ENCODE results near the gene PROSER2.

Gene PROSER2, protein sequence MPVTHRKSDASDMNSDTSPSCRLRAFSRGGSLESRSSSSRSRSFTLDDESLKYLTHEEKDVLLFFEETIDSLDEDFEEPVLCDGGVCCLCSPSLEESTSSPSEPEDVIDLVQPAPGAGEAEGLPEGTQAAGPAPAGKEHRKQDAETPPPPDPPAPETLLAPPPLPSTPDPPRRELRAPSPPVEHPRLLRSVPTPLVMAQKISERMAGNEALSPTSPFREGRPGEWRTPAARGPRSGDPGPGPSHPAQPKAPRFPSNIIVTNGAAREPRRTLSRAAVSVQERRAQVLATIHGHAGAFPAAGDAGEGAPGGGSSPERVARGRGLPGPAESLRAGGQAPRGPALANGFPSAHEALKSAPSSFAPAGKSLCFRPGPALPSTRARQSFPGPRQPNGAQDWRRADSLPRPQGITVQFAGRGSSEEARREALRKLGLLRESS

DNA sequence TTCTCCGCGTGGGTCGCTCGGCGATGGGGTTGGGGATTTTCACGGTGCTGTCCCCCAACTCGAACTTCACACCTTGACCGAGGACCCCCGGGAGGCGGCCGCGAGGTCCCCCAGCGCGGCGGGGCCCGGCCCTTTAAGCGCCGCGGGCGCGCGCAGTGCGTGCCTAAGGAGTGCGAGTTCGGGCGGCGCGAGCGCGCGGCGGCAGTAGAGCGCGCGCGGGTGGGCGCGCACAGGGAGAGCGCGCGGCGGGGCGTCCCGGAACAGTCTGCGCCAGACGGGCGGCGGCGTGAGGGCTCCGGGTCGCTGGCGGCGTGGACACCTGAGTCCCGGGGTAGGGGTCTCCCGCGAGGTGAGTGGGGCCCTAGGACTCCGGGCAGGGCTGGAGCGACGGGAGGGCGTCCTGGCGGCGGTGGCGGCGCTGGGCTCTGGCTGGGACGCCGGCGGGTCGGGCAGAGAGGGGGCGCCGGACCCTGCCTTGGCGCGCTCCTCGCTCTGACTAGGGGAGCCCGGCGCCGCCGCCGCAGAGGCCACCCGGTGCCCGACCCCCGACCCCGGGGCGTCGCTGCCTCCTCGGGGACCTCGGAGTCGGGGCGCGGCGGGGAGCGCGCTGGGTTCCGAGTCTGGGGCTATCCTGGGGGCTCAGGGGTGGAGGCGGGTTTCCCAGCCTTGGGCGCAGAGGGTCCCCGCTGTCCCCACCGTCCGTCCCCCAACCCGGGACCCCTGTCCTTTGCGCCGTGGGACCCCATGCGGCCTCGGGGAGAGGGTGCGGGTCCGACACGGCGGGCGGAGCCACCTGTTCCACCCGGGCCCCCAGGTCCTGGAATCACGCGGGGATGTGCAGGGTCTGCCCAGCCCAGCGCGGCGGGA lies at the start of gene PROSER2:
PROSER2 (plus strand) TSS at position 235 of the 867 bp plus-strand sequence. CDS start 28,722 bp downstream, outside the sequence.
- DNase-seq, result no peak

DNA sequence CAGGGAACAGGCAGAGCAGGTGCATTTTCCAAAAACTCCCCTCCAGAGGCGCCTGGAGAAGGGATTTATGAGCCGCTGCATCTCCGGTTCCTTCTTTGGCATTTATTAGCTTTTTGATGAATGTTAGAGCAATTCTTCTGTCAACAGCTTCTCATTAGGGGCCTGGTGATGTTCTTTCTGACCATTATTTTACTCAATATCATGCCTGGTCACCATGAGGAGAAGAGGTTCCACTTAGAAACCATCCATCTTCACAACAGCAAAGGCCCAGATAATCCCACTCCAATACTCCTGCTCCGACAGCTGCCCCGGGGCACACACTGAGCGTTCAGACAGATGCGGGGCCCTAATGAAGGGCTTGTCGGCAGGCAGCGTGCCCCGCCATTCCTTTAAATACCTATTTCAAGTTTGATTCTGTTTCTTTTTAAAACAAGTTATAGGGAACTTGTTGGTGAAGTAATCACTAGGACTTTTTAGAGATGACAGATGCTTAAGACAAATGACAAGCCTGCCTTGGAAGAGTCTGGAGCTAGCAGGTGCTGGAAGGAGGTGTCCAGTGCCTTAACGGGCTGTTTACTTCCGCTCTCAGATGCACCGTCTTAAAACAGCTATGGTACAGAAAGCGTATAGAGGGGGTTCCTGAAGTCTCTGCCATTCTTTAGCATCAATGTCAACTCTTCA lies 49.3 kb upstream of the PROSER2 start:
- no peak for DNase-seq

DNA sequence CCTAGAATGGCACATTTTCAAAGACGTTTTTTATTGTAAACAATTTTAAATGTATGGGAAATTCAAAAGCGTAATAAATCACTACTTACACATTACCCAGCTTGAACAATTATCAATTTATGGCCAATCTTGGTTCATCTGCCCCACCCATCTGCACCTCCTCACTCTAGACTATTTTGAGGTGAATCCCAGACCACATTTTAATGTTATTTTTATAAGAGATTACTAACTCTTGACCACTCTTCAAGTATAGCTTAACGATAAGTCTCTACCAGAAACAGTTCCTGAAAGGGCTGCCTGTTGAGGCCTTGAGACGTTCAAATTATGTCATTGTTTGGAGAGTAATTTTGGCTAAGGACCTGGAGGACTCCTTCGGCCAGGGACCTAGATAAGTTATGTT lies 47.7 kb upstream of the PROSER2 start:
- no peak for DNase-seq

DNA sequence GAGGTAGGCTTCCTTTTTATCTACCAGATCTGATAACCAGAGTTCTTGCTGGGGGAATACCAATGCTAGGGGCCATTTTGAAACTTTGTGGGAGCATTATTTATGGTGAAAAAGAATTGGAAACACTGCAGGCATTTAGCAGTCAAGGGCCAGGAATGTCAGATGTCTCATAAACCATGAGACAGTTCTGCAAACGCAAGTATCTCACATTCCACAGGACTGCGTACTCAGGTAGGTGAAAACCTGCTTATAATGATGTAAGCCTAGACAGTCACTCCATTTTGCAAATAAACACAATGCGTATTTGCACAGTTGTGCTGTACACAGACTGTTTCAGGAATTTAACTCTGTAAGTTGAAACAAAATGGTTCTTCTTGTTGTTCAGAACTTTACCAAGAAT lies 47.1 kb upstream of the PROSER2 start:
- no peak for DNase-seq

DNA sequence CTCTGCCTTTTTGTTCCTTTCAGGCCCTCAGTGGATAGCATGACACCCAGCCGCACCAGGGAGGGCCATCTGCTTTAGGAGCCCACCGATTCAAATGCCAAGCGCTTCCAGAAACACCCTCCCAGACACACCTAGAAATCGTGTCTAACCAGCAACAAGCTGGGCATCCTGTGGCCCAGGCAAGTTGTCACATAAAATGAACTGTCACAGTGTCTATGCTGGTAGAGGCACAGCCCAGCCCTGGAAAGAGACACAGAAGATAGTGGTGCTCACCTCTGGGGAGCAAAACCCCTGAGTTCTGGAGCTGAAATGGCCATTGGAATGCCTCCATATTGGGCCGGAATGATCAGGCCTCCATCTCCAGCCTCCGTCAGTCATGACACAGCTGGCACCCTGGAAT lies 42.0 kb upstream of the PROSER2 start:
- DNase-seq, result no peak

DNA sequence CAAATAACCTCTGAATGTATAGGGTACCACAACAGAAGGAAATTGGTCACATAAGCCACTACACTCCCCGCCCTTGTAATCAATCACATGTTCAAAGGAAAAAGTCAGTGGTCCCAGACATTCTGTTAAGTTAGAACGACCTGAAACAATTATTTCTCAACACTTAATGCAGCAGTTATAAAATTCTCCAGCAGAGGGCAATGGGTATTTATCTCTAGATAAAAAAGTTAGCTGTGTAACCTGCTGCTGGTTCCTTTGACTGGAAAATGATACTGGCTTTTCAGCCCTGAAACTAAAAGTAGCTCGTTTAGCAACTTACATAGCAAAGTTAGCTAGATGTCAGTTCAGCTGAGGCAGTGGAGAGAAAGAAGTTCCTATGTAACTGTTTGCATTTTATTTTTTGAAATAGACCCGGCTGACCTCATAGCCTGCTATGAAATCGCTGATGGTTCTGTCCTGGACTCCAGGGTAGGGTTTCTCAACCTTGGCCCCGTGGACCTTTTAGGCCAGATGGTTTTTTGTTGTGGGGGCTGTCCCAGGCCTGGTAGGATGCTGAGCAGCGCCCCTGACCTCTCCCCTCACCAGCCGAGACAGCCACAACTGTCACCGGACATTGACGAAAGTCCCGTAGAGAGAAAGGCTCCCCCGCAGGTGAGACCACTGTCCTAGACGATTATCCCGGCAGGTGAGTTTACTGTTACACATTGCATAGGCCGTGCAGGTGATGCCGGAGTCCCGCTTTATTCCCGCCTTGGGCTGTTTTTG lies 40.2 kb upstream of the PROSER2 start:
- peak; percentile 13 for DNase-seq

DNA sequence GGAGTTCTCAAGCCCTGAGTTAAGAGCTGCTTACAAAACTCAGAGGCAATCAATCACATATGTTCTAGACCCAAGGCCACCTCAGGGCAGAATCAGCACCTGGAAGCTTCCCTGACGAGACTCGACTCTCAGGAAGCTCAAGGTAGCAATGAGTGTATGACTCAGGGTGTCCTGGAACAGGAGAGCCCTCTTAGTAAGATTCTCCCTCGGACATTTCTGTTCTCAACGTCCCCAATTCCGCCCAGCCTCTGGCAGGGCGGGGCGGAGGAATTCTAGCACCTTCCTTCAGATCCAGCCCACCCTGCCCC lies 39.6 kb upstream of the PROSER2 start:
- DNase-seq, result no peak

DNA sequence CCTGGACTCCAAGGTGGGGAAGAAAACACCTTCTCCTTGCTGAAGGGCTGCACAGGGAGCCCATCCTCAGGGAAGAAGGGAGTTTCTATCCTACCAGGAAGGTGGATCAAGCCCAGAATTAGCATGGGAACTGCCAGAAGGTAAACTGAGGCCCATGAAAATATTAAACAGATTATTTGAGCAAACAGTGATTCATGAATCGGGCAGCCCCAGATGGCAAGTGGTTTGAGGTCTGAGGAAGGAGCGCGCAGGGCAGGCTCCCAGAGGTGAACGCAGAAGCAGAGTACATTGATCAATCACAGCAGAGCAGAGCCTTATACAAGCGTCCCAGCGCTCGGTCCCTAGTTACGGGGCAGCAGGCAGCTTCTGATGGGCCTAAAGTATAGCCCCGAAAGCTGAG lies 35.8 kb upstream of the PROSER2 start:
- DNase-seq, result no peak

DNA sequence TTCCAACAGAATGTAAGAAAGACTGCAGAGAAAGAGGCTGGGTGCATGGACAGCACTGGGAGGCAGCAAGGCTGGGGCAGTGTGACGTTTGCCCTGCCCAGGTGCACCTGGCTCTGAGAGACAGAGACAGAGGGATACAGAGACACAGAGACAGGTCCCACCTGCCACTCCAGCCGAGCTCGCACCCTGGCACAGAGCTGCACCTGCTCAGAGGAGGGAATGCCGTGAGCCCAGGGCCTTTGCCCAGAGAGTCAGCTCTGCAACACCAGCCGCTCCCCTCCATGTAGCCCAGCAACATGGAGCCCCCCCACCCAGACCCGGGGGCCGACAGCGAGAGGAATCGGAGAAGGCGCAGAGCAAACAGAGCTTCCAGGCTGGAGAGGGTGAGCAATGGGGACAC lies 35.3 kb upstream of the PROSER2 start:
- DNase-seq, result no peak

DNA sequence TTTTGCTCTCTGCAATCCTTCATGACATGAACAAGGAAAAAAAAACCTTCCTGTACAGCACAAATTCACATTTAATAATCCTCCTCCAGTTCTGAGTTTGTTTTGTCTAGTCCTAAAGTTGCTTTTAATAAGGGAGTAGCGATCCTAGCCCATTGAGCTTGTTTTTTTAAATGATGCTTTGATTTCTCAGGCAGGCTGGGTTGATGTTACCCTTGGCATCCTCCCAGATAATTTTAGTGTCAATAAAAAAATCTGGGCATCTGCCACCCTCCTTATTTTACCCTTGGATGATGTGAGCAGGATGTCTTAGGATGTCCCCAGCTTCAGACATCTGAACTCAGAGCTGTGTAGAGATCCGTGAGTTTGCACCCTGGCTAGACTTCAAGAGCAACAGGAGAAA lies 33.9 kb upstream of the PROSER2 start:
- DNase-seq, result no peak

DNA sequence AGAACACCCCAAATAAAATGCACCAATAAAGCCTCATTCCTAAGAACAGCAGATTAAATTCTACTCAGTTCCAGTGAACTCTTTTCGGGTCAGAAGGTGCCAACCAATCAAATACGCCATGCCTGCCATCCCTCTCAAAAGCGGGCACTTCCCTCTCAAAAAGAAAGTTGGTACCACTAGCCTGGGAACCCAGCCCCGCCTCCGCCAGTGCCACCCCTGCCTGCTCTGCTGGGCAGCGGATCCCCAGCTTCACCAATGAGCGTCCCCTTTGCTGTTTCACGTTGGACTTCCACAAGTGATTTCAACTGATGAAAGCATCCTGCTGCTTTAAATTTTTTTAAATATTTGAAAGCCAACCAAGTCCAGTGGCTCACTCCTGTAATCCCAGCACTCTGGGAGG lies 33.2 kb upstream of the PROSER2 start:
- DNase-seq, result no peak

DNA sequence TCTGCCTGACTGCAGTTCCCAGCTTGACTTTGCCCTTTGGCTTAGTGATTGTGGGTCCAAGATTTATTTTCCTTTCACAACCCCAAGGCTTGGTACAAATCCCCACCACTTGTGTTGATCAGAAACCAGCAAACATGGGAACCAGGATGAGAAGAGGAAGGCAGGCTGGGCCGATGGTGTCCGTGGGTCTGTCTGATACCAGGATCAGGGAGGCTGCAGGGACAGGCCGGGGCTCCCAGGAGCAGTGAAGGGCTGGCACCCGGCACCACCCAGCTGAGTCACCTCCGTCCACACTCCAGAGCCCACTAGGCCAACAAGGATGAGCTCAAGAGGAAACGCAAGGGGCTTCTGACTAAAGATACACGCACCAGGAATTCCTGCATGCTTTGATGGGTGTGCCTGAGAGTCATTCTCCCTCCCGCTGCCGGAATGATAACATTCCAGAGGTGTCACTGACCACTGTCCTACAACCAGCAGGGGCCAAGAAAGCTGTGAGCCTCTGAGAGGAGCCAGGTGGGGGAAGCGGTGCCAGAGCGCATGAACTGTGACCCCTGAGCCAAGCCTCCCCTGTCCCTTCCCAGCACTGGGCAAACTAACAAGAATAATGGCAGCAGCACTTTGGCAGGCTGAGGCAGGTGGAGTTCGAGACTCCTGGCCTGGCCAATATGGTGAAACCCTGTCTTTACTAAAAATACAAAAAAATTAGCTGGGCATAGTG lies 29.2 kb upstream of the PROSER2 start:
- DNase-seq, result no peak

DNA sequence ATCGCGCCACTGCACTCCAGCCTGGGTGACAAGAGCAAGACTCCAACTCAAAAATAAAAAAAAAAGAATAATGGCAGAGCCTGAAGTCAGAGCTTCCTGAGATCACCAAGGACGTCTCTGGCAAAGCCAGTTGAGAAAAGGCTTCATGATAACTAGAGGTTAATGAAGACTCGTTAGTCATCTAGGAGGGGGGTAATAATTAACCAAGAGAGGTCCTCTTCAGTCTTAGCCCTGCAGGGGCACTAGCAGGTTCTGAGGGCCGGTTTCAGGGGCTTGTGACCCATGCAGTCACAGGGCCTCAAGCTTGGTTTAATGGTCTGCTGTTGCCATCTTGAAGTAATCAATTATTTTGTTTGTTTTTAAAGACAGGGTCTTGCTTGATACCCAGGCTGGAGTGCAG lies 28.6 kb upstream of the PROSER2 start:
- no peak for DNase-seq

DNA sequence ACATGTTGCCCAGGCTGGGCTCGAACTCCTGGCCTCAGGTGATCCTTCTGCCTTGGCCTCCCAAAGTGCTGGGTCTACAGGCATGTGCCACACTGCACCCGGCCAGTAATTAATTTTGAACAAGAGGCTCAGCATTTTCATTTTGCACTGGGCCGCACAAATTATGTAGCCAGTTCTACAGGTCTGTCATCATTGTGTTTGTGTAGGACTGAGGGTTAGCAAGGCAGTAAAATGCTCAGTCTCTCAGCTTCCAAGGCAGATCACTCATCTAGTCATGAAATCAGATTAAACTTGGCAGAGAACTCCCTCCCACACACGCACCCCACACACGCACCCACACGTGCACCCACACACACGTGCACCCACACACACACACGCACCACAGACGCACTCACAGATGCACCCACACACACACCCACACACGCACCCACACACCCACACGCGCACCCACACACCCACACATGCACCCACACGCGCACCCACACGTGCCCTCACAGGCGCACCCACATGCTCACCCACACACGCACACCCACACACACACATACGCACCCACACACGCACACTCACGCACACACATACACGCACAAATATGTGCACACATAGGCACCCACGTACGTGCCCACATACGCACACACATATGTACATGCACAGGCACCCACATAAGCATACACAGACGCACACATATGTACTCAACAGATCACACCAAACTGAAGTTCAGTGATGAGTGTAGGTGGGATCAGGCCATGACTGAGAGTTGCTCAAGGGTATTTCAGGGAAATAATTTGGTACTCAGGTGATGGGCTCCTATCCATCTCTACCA lies 27.8 kb upstream of the PROSER2 start:
- DNase-seq, result no peak

DNA sequence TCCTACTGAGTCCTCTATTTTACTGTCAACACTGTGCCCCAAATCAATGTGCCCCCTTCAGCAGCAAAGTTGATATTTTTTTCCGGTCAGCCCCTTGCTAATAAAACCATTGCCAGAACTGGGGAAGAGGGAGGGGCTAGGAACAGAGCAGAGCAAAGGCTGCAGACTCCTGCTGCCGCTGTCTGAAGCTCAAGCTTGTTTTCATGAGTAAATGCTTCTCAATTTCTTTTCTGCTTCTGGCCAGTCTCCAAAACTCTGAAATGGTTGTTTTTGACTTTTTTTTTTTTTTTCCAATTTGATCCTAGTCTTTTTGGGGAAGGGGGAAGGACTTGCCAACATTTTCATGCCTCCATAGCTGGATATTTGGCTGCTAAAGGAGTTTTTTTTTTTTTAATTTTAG lies 26.7 kb upstream of the PROSER2 start:
- no peak for DNase-seq

DNA sequence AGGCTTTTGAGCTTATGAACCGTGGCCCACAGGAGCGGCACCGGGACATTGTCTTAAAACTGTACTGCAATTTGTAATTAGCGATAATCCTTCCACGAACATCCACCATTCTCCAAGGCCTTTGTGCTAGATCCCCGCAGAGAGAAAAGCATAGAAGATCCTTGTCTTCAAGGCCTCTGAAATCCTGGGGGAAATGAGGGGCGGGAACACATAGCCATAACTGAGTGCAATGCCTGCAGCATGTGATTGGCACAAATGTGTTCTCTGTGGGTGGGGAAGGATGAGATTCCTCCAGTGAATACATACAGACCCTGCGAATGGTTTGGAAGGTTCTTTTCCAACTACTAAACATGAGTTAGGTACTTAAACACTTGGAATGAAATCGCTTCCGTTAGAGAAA lies 25.9 kb upstream of the PROSER2 start:
- DNase-seq, result no peak

DNA sequence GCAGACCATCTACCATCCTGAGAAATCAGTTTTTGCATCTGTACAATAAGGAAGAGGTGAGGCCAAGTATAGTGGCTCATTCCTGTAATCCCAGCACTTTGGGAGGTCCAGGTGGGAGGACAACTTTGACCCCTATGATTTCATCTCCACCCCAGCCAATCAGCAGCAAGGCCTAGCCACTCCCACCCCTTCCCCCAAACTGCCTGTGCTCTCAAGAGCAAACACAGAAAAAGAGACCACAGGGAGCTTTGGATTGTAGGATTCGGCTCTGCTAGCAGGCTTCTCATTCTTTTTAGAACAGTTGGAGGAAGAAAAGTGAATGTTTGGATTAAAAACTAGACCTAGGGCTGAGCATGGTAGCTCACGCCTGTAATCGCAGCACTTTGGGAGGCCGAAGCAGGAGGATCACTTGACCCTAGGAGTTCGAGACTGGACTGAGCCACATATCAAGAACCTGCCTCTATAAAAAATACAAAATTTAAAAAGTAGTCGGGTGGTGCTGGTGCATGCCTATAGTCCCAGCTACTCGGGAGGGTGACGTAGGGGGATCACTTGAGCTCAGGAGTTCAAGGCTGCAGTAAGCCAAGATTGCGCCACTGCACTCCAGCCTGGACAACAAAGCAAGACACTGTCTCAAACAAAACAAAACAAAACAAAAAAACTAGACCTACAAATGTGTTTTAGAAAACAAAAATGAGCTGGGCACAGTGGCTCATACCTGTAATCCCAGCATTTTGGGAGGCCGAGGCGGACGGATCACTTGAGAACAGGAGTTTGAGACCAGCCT lies 25.1 kb upstream of the PROSER2 start:
- DNase-seq, result no peak

DNA sequence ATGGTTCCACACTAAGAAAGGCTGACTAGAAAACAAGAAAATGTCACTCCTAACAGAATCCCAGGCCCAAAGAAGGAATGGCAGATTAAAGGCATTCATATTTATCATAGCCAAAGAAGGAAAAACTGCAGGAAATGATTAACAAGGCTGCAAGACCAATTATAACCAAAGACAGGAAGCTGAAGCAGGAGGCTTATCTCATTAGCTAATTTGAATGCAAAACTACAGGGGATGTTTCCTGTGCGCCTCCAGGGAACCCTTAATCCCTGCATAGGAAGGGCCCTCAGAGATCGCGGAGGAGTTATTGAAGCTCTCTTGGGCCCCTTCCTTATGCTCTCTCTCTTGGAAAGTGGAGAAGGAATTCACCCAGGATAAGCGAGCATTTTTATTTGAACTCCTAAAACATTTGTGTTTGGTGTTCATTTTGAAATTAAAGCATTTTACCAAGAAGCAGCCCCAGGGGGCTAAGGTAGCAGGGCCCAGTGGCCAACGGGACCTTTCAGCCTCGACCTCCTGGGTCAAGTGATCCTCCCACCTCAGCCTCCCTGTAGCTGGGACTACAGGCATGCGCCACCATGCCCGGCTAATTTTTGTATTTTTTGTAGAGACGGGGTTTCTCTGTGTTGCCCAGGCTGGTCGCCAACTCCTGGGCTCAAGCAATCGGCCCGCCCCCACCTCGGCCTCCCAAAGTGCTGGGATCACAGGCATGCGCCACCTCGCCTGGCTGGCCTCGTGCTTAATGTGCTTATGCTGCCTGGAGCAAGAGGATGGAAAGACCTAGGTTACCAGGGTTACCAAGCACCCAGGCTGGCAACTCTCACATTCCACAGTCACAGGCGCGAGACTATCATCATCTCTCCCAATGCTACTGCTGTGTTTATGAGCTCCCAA lies 24.1 kb upstream of the PROSER2 start:
- no peak for DNase-seq

DNA sequence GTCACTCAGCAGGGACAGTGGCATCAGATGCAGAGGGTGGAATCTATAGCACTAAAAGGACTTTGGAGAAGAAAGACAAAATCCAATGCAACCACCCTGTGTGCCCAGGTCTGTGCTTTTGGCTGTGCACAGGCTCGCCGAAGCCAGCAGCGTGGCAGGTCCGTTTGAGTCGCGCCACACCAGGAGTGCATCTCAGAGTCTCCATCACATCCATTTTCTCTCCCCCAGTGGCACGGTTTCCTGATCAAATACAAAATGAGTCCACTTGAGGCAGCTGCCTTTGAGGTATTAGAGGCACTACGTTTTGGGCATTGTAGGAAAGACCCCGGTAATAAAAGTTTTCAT lies 23.4 kb upstream of the PROSER2 start:
- no peak for DNase-seq

DNA sequence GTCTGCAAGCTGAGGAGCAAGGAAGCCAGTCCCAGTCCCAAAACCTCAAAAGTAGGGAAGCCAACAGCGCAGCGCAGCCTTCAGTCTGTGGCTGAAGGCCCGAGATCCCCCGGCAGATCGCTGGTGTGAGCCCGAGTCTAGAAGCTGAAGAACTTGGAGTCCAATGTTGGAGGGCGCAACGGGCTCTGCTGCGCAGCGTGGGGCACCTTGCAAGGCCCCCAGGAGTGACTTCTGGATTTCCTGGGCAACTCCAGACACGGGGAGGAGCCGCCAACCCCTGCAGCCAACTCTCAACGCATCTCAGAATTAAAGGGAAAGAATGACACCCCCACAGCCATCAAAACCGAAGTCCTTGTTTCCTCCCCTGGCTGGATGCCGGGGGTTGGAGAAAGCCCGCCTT lies 18.8 kb upstream of the PROSER2 start:
- DNase-seq, result no peak

Data from COR-L47 (cell line).